RWPE2 (cell line): ENCODE data around the gene DIP2C.

Experiments
- ATAC-seq: fragments of 200-7000 bp; cut with Tn5 transposase; 3 replicates; pipeline ENCODE4 v1.9.1; 2021; ENCODE audit warnings: low read depth
- DNase-seq: peaks from one replicate; pipeline ENCODE4 v3.0.0-alpha.2; 2020; ENCODE audit warnings: low spot score
- H3K27ac ChIP-seq: fragments of 450-650 bp; 2 replicates; pipeline ENCODE4 v1.5.1; 2017; ENCODE audit warnings: mild to moderate bottlenecking; ENCODE audit not compliant: poor library complexity, severe bottlenecking
- H3K27me3 ChIP-seq: fragments of 250-450 bp; sonication (Bioruptor Pico); 2 replicates; pipeline ENCODE4 v1.5.1; 2021; ENCODE audit warnings: mild to moderate bottlenecking, moderate library complexity; ENCODE audit not compliant: insufficient read depth, poor library complexity, severe bottlenecking
- H3K36me3 ChIP-seq: fragments of 250-450 bp; sonication (Bioruptor Pico); 2 replicates; pipeline ENCODE4 v1.5.1; 2020; ENCODE audit warnings: low read depth, mild to moderate bottlenecking, moderate library complexity
- H3K4me1 ChIP-seq: fragments of 250-450 bp; sonication (Bioruptor Pico); 2 replicates; pipeline ENCODE4 v1.5.1; 2021; ENCODE audit warnings: mild to moderate bottlenecking, moderate library complexity; ENCODE audit not compliant: insufficient read depth, poor library complexity, severe bottlenecking
- H3K4me3 ChIP-seq: fragments of 250-450 bp; sonication (Bioruptor Pico); 2 replicates; pipeline ENCODE4 v1.5.1; 2021; ENCODE audit warnings: mild to moderate bottlenecking, moderate library complexity; ENCODE audit not compliant: severe bottlenecking
- H3K9me3 ChIP-seq: fragments of 250-450 bp; sonication (Bioruptor Pico); 2 replicates; pipeline ENCODE4 v1.5.1; 2021; ENCODE audit warnings: mild to moderate bottlenecking, moderate library complexity; ENCODE audit not compliant: severe bottlenecking
- TF ChIP-seq, protein P1 (sequence below): fragments of 450-650 bp; IDR thresholded peaks from one replicate; pipeline ENCODE4 v1.5.1; 2017; ENCODE audit warnings: mild to moderate bottlenecking, moderate library complexity; ENCODE audit not compliant: poor library complexity, severe bottlenecking

Gene DIP2C

DNA sequence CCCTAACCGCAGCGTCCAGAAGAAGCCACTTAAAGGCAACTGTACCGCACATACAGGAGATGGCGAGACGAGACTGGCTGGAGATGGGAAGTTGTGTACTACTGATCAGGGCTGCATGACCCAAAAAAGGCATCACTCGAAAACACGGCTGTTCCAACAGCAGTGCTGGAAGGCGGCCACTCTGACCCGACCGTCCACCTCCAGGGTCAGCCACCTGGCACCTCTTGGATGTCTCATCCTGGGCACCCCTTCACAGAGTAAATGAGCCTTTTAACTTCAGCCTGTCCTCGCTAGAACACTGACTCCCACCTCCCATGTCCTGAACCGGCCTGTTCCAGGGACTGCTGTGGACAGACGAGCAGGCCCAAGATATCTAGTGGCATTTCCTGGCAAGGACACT, 180.7 kb downstream of the DIP2C start:
- H3K27ac ChIP-seq: no peak overlapping the region
- no peaks in the 10 kb centered on the region for H3K9me3 ChIP-seq
- H3K27me3 ChIP-seq: no peaks in the 10 kb centered on the region
- peaks cover 2% of the 10 kb centered on the region for H3K4me1 ChIP-seq
- ATAC-seq (no peak), DNase-seq (no peak)
- TF ChIP-seq, protein P1, sequence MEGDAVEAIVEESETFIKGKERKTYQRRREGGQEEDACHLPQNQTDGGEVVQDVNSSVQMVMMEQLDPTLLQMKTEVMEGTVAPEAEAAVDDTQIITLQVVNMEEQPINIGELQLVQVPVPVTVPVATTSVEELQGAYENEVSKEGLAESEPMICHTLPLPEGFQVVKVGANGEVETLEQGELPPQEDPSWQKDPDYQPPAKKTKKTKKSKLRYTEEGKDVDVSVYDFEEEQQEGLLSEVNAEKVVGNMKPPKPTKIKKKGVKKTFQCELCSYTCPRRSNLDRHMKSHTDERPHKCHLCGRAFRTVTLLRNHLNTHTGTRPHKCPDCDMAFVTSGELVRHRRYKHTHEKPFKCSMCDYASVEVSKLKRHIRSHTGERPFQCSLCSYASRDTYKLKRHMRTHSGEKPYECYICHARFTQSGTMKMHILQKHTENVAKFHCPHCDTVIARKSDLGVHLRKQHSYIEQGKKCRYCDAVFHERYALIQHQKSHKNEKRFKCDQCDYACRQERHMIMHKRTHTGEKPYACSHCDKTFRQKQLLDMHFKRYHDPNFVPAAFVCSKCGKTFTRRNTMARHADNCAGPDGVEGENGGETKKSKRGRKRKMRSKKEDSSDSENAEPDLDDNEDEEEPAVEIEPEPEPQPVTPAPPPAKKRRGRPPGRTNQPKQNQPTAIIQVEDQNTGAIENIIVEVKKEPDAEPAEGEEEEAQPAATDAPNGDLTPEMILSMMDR: no peak
- H3K4me3 ChIP-seq: no peak overlapping the region
- no peaks in the 10 kb centered on the region for H3K36me3 ChIP-seq

DNA sequence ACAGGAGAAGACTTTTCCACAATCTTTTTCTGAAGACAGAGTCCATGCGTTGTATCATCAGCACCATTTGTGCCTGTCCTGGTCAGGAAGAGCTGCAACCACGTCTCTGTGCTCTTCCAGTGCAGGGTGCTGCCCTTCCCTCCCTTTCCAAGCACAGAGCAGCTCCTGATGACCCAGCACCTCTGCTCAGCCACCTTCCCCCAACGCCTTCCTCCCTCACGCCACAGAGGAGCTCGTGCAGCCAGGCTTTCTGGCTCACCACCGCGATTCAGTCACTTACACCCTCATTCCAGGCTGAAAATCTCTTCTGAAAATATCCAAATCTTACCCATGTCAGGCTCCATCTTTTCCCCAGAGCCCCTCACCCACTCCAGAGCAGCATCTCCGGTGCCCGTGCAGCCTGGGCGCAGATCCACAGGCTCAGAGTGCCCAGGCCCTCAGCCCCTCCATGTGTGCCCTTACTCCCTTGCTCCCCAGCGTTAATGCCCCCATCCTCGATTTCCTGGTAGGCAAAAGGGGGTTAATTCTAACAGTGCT, 181.5 kb downstream of the DIP2C start:
- Histone ChIP-seq H3K9me3 (no peaks in the 10 kb centered on the region), H3K4me1 (peaks cover 2% of the 10 kb centered on the region), H3K27me3 (no peaks in the 10 kb centered on the region)

DNA sequence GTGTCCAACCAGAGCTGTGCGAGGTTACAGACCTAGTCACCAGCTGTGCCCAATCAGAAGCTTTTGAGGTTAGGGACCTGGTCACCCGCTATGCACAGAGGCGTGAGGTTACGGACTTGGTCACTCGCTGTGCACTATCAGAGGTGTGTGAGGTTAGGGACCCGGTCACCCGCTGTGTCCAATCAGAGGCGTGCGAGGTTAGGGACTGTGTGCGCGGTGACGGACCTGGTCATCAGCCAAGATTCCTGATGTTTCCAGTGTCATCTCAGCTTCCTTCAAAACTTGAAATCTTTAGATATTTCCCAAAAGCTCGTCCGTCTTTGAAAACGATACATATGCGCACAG, 182.1 kb downstream of the DIP2C start:
- Histone ChIP-seq H3K4me1 (peaks cover 2% of the 10 kb centered on the region), H3K9me3 (no peaks in the 10 kb centered on the region), H3K27me3 (no peaks in the 10 kb centered on the region), H3K27ac (no peak overlapping the region), H3K4me3 (no peak overlapping the region), H3K36me3 (no peaks in the 10 kb centered on the region)
- TF ChIP-seq, protein P1: no peak
- DNase-seq (peak; percentile 28), ATAC-seq (no peak)

More for the DNA sequence above, 181.5 kb downstream of the DIP2C start:
- Histone ChIP-seq H3K36me3 (no peaks in the 10 kb centered on the region), H3K27ac (no peak overlapping the region), H3K4me3 (no peak overlapping the region)
- no peak for ATAC-seq
- DNase-seq: no peak
- TF ChIP-seq, protein P1: no peak

DNA sequence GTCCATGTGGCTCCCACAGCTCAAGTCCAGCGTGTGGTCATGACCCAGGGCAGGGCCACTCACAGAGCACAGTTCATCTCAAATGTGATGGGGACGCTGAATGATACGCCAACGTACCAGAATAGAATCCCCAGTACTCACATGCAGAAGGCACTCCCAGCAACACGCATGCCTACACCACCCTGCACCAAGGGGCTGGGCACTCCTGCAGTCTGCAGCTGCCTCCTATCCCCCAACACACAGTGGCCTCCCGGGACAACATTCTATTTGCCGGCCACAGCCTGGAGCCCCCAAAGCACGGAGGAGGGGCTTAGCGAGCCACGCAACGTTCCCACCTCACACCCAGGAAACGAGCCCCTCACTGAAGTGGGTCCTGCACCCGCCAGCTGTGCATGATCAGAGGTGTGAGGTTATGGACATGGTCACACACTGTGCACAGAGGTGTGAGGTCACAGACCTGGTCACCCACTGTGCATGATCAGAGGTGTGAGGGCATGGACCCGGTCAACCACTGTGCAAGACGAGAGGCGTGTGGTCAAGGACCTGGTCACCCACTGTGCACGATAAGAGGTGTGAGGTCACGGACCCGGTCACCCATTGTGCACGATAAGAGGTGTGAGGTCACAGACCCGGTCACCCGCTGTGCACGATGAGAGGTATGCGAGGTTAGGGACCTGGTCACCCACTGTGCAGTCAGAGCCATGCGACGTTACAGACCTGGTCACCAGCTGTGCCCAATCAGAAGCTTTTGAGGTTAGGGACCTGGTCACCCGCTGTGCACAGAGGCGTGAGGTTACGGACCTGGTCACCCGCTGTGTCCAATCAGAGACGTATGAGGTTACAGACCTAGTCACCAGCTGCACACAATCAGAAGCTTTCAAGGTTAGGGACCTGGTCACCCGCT, 182.8 kb downstream of the DIP2C start:
- Histone ChIP-seq H3K27ac (no peak overlapping the region), H3K27me3 (no peaks in the 10 kb centered on the region), H3K9me3 (no peaks in the 10 kb centered on the region), H3K36me3 (no peaks in the 10 kb centered on the region), H3K4me3 (no peak overlapping the region), H3K4me1 (peaks cover 2% of the 10 kb centered on the region)
- no peak for ATAC-seq
- peak; percentile 33 for DNase-seq
- TF ChIP-seq, protein P1: no peak

DNA sequence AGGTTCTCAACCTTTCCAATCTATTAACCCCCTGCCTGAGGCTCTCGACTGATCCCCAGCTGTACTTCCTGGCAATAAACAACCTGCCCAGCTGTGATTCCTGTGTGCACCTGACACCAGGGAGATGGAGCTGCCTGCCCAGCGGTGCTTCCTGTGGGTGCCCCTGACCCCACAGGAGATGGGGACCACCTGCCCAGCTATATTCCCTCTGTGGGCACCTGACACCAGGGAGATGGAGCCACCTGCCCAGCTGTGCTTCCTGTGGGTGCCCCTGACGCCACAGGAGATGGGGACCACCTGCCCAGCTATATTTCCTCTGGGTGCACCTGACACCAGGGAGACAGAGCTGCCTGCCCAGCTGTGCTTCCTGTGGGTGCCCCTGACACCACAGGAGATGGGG, 184.0 kb downstream of the DIP2C start:
- Histone ChIP-seq H3K4me3 (no peak overlapping the region), H3K27ac (no peak overlapping the region), H3K27me3 (no peaks in the 10 kb centered on the region), H3K4me1 (peaks cover 4% of the 10 kb centered on the region), H3K9me3 (no peaks in the 10 kb centered on the region), H3K36me3 (no peaks in the 10 kb centered on the region)
- ATAC-seq: no peak
- peak; percentile 26 for DNase-seq
- TF ChIP-seq, protein P1: no peak
